HAP-1 (cell line): ENCODE data around the gene PLK2.

Experiments
- DNase-seq, 2 experiments: peaks; one replicate each; pipeline ENCODE4 v3.0.0-alpha.2; 2016 to 2020; ENCODE audit warnings: low spot score in 2 of 2
- H3K27me3 ChIP-seq: fragments of 250-450 bp; sonication (Bioruptor Pico); 2 replicates; pipeline ENCODE4 v1.5.1; 2020; ENCODE audit warnings: low read depth, mild to moderate bottlenecking, moderate library complexity
- H3K36me3 ChIP-seq: fragments of 250-450 bp; sonication (Bioruptor Pico); replicated peaks from 2 replicates; pipeline ENCODE4 v1.5.1; 2020; ENCODE audit warnings: mild to moderate bottlenecking
- H3K4me1 ChIP-seq: fragments of 250-450 bp; sonication (Bioruptor Pico); 2 replicates; pipeline ENCODE4 v1.5.1; 2020; ENCODE audit warnings: mild to moderate bottlenecking
- H3K4me3 ChIP-seq: fragments of 250-450 bp; sonication (Bioruptor Pico); 2 replicates; pipeline ENCODE4 v1.5.1; 2020; ENCODE audit warnings: mild to moderate bottlenecking, moderate library complexity
- H3K9me3 ChIP-seq: fragments of 250-450 bp; sonication (Bioruptor Pico); 2 replicates; pipeline ENCODE4 v1.5.1; 2020; ENCODE audit warnings: mild to moderate bottlenecking, moderate library complexity
- in situ Hi-C: fragments of 300-500 bp; cut with MboI; formaldehyde crosslinking; loops from 3 replicates; pipeline ENCODE4 v1.14.3; 2020; ENCODE audit warnings: low sequenced_read_pairs, inconsistent platforms, mixed read lengths

The PLK2 gene

GRCh38 chr5:58412081-58412480 is 47.8 kb downstream of the PLK2 start:
- no peaks in the 10 kb centered on the region; the same call in 1 of the 2 replicates for H3K4me1 ChIP-seq
- H3K36me3 ChIP-seq = no peaks in the 10 kb centered on the region
- DNase-seq = no peak
- H3K9me3 ChIP-seq = no peaks in the 10 kb centered on the region
- H3K4me3 ChIP-seq = no peak overlapping the region
- in situ Hi-C loops = no loop called here
- no peaks in the 10 kb centered on the region for H3K27me3 ChIP-seq

GRCh38 chr5:58411372-58411771 is 48.5 kb downstream of the PLK2 start:
- Histone ChIP-seq H3K36me3 (no peaks in the 10 kb centered on the region), H3K9me3 (no peaks in the 10 kb centered on the region), H3K4me3 (no peak overlapping the region), H3K27me3 (no peaks in the 10 kb centered on the region), H3K4me1 (no peaks in the 10 kb centered on the region; the same call in 1 of the 2 replicates)
- in situ Hi-C loops = no loop called here
- DNase-seq = no peak

- H3K4me1 ChIP-seq = no peaks in the 10 kb centered on the region; the same call in 1 of the 2 replicates
- no peak for DNase-seq
Observed at GRCh38 chr5:58410441-58410840, 49.4 kb downstream of the PLK2 start.

GRCh38 chr5:58407042-58407719 is 52.7 kb downstream of the PLK2 start:
- no peak for DNase-seq
- Histone ChIP-seq H3K4me3 (no peak overlapping the region), H3K36me3 (no peaks in the 10 kb centered on the region), H3K9me3 (no peaks in the 10 kb centered on the region), H3K27me3 (no peaks in the 10 kb centered on the region), H3K4me1 (no peaks in the 10 kb centered on the region)
- in situ Hi-C loops = no loop called here

More at GRCh38 chr5:58410441-58410840, 49.4 kb downstream of the PLK2 start:
- no peak overlapping the region for H3K4me3 ChIP-seq
- in situ Hi-C loops = no loop called here
- H3K27me3 ChIP-seq = no peaks in the 10 kb centered on the region
- no peaks in the 10 kb centered on the region for H3K36me3 ChIP-seq
- H3K9me3 ChIP-seq = no peaks in the 10 kb centered on the region

- Histone ChIP-seq H3K4me3 (no peak overlapping the region), H3K36me3 (no peaks in the 10 kb centered on the region), H3K9me3 (no peaks in the 10 kb centered on the region), H3K27me3 (no peaks in the 10 kb centered on the region), H3K4me1 (no peaks in the 10 kb centered on the region)
- in situ Hi-C loops = no loop called here
- DNase-seq = no peak
Observed at GRCh38 chr5:58406394-58406793, 53.5 kb downstream of the PLK2 start.

GRCh38 chr5:58405175-58405574 is 54.7 kb downstream of the PLK2 start:
- Histone ChIP-seq H3K9me3 (no peaks in the 10 kb centered on the region), H3K4me3 (no peak overlapping the region), H3K27me3 (no peaks in the 10 kb centered on the region), H3K4me1 (no peaks in the 10 kb centered on the region), H3K36me3 (no peaks in the 10 kb centered on the region)
- no peak for DNase-seq
- in situ Hi-C loops = no loop called here

DNA sequence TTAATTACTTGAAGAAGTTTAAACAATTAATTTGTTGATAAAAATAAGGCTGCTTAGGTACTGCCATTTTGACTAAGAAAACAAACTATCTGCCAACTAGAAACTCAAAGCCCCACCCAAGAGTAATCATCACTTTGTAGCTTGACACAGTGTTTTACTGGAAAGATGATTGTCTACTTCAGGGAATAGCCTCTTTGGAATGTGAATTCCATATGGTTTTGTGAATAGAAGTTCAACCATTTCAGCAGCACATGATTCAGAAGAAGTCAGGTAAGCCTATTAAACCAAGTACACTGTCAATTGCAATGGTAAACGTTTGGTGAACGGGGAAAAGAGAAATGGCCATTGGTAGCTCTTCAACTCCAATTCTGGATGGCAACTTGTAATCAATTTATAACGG is 55.2 kb downstream of the PLK2 start:
- Histone ChIP-seq H3K36me3 (no peaks in the 10 kb centered on the region), H3K4me3 (no peak overlapping the region), H3K27me3 (no peaks in the 10 kb centered on the region), H3K9me3 (no peaks in the 10 kb centered on the region), H3K4me1 (no peaks in the 10 kb centered on the region)
- no peak for DNase-seq
- in situ Hi-C loops = no loop called here
